ENCODE data around the gene IRX3. TPM values are rescaled to one million over a fixed set of nuclear protein-coding genes. Genes with fewer than 3 reads are reported as not detected.

IRX3 gene
- total and polyA plus RNA-seq, 2 of the 8 experiments (the other 6 are each of a cell fraction or from before 2014, with no cell fraction given) = 0.50 to 1.6 TPM

DNA sequence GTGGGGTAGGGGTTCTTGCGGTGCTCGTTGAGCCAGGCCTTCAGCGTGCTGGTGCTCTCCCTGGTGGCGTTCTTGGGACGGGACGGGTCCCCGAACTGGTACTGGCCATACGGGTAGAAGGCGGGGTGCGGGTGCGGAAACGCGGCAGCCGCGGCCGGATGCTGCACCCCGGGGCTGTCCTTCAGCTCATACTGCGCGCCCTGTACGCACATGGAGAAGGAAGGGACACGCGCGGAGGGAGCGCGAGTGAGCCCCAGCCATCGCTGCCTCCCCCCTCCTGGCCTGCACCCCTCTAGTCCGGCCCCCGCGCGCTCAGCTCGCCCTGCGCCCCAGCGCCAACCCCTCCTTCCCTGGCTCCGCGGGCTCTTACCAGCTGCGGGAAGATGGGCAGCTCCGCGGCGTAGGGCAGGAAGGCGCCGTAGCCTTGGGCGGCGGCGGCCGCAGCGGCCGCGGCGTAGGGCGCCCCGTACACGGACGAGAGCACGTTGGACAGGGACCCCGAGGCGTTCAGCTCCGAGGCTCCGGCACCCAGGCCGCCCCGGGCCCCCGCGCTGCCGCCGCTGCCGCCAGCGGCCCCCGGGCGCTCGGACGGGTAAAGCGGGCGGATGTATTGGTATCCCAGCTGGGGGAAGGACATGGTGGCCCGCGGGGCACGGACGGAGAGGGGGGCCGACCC, 1.0 kb downstream of the IRX3 start:
- H2BK5ac ChIP-seq (ENCODE audit: low read depth, low read length) = no peak overlapping the region
- H2AK5ac ChIP-seq (ENCODE audit: low read depth, low read length) = no peak overlapping the region
- H2BK20ac ChIP-seq (ENCODE audit: low read length) = no peak overlapping the region
- H4K91ac ChIP-seq (replicated peaks; ENCODE audit: insufficient read length, low read length) = no peak overlapping the region
- peak overlapping the region; percentile 60 to 93 (median 68) for H3K4me3 ChIP-seq (ENCODE audit: extremely low read depth in 1 of 4, insufficient read depth in 2 of 4, low read depth in 3 of 4, low read length in 4 of 4)
- peaks cover 0 to 29% (median 17%) of the 10 kb centered on the region in 4 experiments; a peak in 6 of 7 replicates for H3K4me1 ChIP-seq (replicated peaks in 1 of 4; ENCODE audit: control insufficient read depth in 3 of 4, insufficient read depth in 4 of 4, low read length in 3 of 4)
- peaks cover 9 to 12% of the 10 kb centered on the region in 2 experiments for H4K20me1 ChIP-seq (replicated peaks in 1 of 2; ENCODE audit: control insufficient read depth in 1 of 2, insufficient read depth in 2 of 2, low read length in 2 of 2)
- DNase-seq (ENCODE audit: low read depth in 1 of 2, low spot score in 2 of 2) = no peak
- H2BK15ac ChIP-seq (ENCODE audit: low read length) = no peak overlapping the region
- H3K4ac ChIP-seq (replicated peaks; ENCODE audit: insufficient read length, low read depth, low read length) = no peak overlapping the region
- H3K23me2 ChIP-seq (ENCODE audit: low read depth, low read length) = peaks cover 38% of the 10 kb centered on the region
- H2BK12ac ChIP-seq (ENCODE audit: low read depth, low read length) = peak overlapping the region; percentile 50; the same call in 1 of the 2 replicates
- H2AFZ ChIP-seq (ENCODE audit: low read length) = 0 out of 2 replicates have a peak overlapping the region, but pooled peaks have one; percentile 5
- H3K56ac ChIP-seq (replicated peaks; ENCODE audit: insufficient read length, low read depth, low read length) = no peak overlapping the region
- H3K18ac ChIP-seq (ENCODE audit: extremely low read depth, low read length) = no peak overlapping the region; the same call in 1 of the 2 replicates
- peaks cover 72 to 87% (median 79%) of the 10 kb centered on the region in 4 experiments for H3K27me3 ChIP-seq (replicated peaks in 1 of 4; ENCODE audit: control insufficient read depth in 3 of 4, extremely low read depth in 1 of 4, insufficient read depth in 3 of 4, low read length in 3 of 4)
- no peak overlapping the region for H3K27ac ChIP-seq (ENCODE audit: low read depth, low read length)
- peaks cover 0 to 2% (median 0%) of the 10 kb centered on the region in 4 experiments; a peak in 1 of 8 replicates for H3K36me3 ChIP-seq (ENCODE audit: control insufficient read depth in 2 of 4, insufficient read depth in 4 of 4, low read length in 3 of 4)
- H3K9ac ChIP-seq (replicated peaks in 1 of 4; ENCODE audit: extremely low read depth in 1 of 4, low read depth in 3 of 4, low read length in 3 of 4) = peak overlapping the region in 1 of 4 experiments; percentile 38; a peak in 1 of 7 replicates
- no peaks in the 10 kb centered on the region for H3K79me1 ChIP-seq (ENCODE audit: low read depth, low read length)
- WGBS, 2 experiments (ENCODE audit: extremely low coverage in 1 of 2, insufficient coverage in 1 of 2, insufficient read length in 1 of 2, insufficient replicate concordance in 2 of 2, low coverage in 1 of 2, low lambda C conversion rate in 2 of 2, missing lambda C conversion rate in 1 of 2) = 1% methylated on average over 53 of the region's 77 CpGs; no CpG with 5 or more reads in 1 of the 2 experiments
- H3K79me2 ChIP-seq (ENCODE audit: control insufficient read depth in 1 of 2, insufficient read depth in 2 of 2, low read length in 2 of 2) = no peaks in the 10 kb centered on the region
- peak overlapping the region; percentile 10; the same call in 1 of the 2 replicates for H4K8ac ChIP-seq (ENCODE audit: extremely low read depth, insufficient read depth, low read length)
- no peak for FAIRE-seq
- no peak overlapping the region for H3K23ac ChIP-seq (ENCODE audit: insufficient read length)
- no peaks in the 10 kb centered on the region for H3K9me3 ChIP-seq (ENCODE audit: insufficient read depth in 2 of 2, low read depth in 1 of 2, low read length in 1 of 2)
- H4K5ac ChIP-seq (ENCODE audit: insufficient read length, low read depth, low read length) = no peak overlapping the region
- H3K4me2 ChIP-seq (ENCODE audit: insufficient read depth in 1 of 2, low read depth in 2 of 2, low read length in 2 of 2) = peak overlapping the region; percentile 77 to 95
- ChIA-PET CTCF (ENCODE audit: partially characterized antibody) (interaction anchor here (0.6 to 2.3 kb wide), 10 partner anchors 91 to 972 kb away, joined by 3 to 8 read pairs (median 4); no protein-coding TSS in a partner anchor), POLR2A (ENCODE audit: partially characterized antibody) (interaction anchor here (0.8 to 2.4 kb wide), 4 partner anchors 13 to 646 kb away, joined by 3 to 6 read pairs (median 4); partner anchors contain the start of gene IRX5)
- no peak overlapping the region for H3K14ac ChIP-seq (ENCODE audit: insufficient read length)
- H2BK120ac ChIP-seq (replicated peaks; ENCODE audit: low read depth, low read length) = no peak overlapping the region
- peak; percentile 20; a peak in 2 of 4 replicates for TF ChIP-seq RAD21 (IDR thresholded peaks at IDR 0.05 in 1 of 2, conservative IDR thresholded peaks at IDR 0.05 in 1 of 2; ENCODE audit: low read depth in 2 of 2, low read length in 2 of 2)
- TF ChIP-seq KDM4A (IDR thresholded peaks at IDR 0.05; ENCODE audit: low read depth, low read length, severe bottlenecking) = peak; percentile 93
- peak; percentile 78 for TF ChIP-seq EZH2 (IDR thresholded peaks at IDR 0.05; ENCODE audit: low read depth, low read length, severe bottlenecking)
- no peak for TF ChIP-seq BACH1 (IDR thresholded peaks at IDR 0.05; ENCODE audit: low read length)
- TF ChIP-seq RBBP5 (IDR thresholded peaks at IDR 0.05; ENCODE audit: borderline replicate concordance, low read depth, low read length) = 0 out of 2 replicates have a peak, but pooled peaks have one; percentile 17
- no peak for TF ChIP-seq TCF12 (IDR thresholded peaks at IDR 0.05; ENCODE audit: low read depth, low read length)
- TF ChIP-seq, protein P1, sequence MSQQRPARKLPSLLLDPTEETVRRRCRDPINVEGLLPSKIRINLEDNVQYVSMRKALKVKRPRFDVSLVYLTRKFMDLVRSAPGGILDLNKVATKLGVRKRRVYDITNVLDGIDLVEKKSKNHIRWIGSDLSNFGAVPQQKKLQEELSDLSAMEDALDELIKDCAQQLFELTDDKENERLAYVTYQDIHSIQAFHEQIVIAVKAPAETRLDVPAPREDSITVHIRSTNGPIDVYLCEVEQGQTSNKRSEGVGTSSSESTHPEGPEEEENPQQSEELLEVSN (IDR thresholded peaks at IDR 0.05) = no peak
- TF ChIP-seq SUZ12 (IDR thresholded peaks at IDR 0.05; ENCODE audit: low read length) = peak; percentile 54

Data from H1 (cell line).